HG02938 (cell line): ENCODE measurements around the gene RNU7-1.

Source experiments
- ATAC-seq: cut with Tn5 transposase; IDR thresholded peaks from one replicate; pipeline ENCODE4 v1.9.1; 2021; ENCODE audit warnings: mild to moderate bottlenecking, moderate library complexity; ENCODE audit not compliant: unreplicated experiment

Gene RNU7-1

DNA sequence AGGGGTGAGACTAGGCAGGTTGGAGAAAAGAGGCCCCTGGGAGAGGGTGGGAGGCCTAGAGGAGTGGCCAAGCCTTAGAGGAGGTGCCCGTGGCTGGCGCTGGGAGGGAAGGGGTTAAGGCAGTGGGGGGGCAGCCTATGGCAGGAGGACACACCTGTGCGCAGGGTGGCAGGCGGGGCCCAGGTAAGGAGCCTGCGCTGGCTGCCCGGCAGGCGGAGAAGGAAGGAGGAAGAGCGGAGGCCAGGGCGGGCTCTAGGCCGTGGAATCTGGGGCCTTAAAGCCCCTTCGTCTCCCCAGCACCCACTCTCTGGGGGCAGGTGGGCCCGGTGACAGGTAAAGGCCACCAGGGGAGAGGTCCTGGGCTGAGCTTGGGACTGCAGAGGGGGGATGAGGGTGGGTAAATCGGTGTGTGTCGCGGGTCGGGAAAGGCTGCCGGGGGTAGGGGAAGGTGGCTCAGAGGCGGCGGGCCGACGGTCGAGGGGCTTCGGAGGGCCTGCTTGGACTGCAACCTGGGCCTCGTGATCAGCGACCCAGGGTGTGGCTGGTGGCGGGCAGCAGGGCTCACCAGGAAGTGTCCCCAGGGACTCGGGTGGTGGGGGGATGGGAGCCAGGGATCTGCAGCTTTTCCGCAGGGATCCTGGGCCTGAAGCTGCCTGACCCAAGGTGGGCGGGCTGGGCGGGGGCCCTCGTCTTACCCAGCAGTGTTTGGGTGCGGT, 19.6 kb downstream of the RNU7-1 start:
- no peak for ATAC-seq

DNA sequence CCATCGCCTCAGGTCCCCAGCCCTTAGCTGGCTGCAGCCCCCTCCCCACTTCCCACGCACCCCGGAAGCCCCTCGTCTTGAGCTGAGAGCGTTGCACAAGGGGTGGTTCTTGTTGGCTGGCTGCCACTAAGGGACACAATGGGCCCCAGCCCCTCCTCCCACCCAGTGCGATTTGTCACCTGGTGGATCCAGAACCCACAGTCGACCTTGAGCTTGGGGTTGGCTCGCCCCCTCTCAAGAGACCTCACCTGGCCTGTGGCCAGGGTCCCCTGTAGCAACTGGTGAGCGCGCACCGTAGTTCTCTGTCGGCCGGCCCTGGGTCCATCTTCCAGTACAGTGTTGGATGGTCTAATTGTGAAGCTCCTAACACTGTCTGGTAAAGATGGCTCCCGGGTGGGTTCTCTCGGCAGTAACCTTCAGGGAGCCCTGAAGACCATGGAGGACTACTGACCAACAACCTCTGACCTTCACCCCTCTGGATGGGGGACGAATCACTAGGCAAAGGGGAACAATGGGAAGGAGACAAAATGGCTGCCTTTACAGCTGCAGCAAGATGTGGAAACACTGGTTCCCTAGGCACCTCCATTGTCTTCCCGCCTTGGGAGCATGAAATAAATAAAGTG, 20.3 kb downstream of the RNU7-1 start:
- no peak for ATAC-seq

DNA sequence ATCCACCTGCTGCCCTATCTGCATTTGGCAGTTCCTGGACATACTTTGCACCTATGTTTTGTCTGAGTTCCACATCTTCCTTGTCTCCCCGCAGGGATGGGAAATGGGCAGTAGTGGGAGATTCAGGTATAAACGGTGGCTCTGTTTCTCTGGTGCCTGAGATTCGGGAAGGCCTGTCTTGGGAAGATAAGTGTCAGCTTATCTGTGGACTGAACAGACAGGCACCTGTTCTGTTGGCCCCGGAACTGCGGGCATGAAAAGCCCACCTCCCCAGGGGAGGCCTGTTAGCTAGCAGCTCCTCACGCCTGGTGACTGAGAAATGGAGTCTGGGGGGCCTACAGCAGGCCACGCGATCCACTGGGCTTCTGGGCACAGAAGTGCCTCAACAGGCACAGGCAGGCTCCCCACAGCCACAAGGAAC, 21.0 kb downstream of the RNU7-1 start:
- ATAC-seq, result no peak

DNA sequence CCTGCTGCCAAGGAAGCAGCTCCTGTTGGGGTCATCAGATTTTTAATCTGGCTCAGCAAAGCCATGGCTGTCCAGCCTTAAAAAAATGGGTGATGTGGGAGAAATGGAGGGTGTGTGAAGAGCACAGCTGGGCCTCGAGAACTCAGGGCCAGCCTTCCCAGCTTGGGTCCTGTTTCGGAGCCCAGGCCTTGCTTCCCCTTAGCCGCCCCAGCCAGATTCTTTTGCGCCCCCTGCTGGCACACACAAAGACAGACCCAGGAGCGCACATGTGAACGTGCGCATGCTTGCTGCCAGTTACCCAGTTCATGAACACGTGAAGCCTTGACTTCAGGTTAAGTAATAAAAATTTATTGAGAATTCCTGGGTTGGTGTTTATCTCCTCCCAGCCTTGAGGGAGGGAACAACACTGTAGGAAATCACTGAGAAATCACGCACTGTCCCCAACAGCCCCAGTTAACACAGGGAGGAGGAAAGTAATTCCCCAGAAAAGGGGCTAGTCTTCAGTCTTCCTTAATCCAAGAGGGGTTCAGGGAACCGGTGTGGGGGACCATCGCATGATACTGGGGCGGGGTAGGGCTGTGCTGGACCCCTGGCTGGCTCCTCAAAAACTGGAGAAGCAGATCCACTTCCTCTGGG, 21.5 kb downstream of the RNU7-1 start:
- ATAC-seq, result no peak

DNA sequence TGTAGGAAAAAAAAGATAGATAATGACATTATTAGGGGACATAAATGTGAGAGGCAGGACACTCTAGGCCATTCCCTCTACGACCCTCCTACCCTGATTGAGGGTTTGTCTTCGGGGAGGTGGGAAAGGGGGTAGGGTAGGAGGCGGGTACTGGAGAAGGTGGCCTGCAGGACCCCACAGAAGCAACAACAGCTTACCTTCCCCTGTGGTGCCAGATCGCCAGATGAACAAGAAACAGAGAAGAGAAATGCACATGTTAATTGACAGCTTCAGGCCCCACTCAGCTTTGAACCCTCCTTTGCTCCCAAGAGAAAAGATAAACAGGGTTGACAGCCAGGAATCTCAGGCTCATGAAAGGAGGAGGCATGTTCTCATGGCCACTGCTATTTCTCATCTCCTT, 22.1 kb downstream of the RNU7-1 start:
- no peak for ATAC-seq

DNA sequence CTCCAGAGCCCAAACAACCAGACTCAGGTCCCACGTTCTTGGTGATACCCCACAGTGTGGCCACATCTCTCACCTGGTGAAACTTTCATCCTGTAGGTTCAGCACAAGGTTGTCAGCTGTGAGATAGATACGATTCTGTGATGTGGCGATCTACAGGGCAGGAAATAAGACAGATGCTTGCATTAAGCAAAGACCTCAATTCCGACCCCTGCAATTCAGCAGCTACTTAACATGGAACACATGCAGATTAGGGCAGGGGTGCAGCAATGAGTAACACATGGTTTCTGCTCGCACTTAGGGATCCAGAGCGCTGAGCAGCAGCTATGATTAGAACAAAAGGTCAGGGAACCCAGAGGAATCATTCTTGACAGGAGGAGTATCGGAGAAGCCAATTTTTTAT, 22.7 kb downstream of the RNU7-1 start:
- ATAC-seq, result no peak

DNA sequence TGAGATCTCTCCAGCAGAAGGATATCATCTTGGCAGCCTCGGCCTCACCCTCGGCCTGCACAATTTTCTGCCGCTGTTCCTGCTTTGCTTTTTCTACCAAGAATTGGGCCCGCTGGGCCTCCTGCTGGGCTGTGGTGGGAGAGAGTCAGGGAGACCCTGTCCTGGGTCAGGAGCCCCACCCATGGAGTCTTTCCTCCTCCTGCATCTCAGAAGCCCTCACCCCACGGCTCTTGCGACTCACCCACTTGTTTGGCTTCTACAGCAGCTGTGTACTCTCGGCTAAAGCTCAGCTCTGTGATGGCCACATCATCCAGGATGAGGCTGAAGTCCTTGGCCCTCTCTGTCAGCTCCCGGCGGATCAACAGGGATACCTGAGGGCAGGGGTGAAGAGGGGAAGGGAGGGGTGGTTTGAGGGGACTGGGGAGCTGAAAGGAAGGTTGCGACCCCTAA, 24.1 kb downstream of the RNU7-1 start:
- no peak for ATAC-seq

DNA sequence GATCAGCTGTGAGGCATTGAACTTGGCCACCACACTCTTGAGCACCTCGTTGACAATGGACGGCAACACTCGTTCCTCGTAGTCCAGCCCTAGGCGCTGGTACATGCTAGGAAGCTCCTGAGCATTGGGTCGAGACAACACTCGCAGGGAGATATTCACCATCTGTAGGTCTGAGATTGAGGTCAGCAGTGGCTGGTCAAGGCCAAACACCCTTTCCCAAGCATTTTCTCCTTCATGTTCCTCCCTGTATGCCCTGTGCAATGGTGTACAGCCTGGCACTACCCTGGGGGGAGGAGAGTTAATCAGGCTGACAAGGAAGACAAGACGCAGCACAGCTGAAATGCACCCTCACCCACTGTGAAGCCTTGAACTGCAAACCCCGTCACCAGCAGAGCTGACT, 24.8 kb downstream of the RNU7-1 start:
- ATAC-seq, result no peak

DNA sequence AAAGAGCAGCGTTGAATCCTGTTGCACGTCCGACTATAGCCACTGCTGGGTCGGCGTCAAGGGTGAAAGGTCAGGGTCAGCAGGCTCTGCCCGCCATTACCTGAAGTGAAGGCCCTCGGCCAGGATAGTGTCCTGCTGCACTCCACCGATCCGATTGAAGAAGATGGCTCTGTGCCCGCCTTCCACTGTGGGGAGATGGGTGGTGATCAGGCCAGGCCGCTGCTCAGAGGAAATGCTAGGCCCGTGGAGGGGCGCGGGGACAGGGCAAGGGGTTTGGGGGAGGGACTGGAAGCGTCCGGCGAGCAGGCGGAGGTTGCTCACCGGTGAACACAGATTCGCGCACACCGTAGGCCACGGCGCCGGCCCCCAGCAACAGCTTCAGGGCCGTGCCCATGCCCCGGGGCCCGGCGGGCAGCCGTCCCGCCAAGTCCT, 26.5 kb downstream of the RNU7-1 start:
- ATAC-seq, result peak; percentile 16

DNA sequence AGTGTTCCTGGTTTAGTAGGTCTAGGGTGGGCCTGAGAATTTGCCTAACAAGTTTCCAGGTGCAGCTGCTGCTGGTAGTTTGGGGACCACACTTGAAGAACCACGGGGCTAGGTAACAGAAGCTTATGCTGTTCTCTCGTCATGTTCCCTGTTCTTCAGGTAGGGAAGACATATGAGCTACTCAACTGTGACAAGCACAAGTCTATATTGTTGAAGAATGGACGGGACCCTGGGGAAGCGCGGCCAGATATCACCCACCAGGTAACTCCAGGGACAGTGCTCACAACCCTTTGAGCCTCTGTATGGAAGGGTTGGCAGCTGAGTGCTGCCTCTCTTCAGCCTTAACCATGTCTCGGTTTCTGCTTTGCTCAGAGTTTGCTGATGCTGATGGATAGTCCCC, 30.6 kb downstream of the RNU7-1 start:
- ATAC-seq, result no peak

DNA sequence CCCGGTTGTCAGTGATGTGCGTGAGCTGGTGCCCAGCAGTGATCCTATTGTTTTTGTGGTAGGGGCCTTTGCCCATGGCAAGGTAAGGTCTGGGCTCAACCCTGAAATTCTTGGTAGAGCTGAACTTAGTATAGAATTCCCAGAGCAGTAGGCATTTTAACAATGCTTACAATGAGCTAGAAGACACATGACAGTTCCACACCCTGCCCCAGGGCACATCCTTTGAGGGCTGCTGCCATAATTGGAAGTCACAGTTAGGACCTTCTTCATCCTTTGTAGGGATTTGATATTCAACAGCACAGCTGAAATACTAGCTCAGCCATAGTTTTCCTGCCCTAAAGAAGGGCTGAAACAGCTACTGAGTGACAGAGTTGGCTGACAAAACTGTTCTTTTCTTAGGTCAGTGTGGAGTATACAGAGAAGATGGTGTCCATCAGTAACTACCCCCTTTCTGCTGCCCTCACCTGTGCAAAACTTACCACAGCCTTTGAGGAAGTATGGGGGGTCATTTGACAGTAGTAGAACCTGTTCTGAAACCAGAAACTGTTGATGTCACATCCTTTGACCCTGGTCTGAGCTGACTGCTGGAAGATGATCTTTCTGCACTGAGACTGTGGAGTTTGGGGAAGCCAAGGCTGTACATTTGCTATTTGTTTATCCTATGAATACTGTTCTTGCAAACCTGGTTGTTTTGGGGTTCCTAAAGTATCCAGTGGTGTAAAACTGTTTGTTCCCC, 31.8 kb downstream of the RNU7-1 start:
- ATAC-seq, result no peak

DNA sequence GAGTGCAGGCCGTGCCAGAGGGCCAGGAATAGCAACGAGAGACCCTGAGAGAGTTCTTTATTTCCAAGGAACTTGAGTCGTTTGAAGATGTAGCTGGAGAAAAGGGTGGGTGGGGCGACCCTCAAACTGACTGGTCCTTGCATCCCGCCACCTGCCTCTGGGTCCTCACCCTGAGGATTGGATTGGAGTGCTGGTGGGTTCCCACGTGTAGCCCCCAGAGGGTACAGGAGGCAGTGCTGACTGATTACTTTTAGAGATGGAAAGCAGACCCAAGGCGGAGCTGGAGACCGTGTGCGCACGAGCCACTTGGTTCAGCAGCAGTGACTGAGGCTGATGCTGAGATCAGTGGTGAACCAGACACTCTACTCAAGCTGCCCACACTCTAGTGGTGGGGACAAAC, 34.0 kb downstream of the RNU7-1 start:
- no peak for ATAC-seq

DNA sequence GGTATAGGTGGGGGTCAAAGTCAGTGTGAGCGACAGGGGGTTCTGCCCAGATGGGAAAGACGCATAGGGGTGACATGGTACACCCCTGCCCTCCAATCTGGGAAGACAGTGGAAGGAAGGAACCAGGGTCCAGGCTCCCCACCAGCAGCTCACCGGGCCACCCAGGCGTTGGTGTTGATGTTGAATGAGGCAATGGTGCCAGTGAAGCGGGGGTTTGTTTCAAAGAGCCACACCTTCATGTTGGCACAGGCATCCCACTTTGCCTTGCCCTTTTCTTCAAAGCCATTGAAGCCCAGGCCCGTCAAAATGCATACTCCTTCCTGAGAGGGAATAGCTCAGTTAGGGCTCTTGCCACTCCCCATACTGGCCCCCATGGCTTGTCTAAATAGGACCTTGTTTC, 34.6 kb downstream of the RNU7-1 start:
- no peak for ATAC-seq

DNA sequence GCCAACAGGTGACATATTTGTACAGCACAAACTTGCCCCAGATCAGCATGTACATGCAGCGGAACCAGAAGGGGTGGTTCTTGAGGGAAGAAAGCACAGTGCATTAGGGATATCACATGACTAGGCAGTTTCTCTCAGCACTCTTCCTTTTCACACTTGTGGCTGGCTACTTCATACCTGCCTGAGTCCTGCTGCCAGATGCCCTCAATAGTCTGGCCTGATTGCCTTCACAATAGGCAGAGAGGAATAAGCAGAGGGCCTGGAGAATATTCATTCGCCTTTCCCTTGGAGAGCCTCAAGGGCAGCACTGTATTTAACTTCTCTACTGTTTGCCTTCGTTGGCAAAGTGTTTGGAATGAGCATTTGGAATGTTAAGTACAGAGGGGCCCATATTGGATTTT, 35.0 kb downstream of the RNU7-1 start:
- no peak for ATAC-seq

DNA sequence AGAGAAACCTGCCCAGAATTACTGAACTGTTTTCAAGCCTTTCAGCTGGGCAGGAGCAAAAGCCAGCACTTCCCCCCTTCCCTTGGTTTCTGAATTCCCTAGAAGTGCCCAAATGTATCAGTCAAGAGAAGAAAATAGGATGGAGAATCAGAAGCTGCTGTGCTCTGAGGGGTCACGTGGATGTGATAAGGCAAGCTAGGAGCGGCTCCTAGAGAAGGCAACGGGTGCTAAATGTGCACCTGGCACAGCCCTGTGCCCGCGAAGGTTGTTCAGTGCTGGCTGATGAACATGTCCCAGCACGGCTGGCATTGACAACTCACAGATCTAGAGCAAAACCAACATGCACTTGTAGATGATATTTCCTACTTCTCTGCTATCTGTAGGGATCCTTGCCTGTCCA, 35.4 kb downstream of the RNU7-1 start:
- no peak for ATAC-seq

DNA sequence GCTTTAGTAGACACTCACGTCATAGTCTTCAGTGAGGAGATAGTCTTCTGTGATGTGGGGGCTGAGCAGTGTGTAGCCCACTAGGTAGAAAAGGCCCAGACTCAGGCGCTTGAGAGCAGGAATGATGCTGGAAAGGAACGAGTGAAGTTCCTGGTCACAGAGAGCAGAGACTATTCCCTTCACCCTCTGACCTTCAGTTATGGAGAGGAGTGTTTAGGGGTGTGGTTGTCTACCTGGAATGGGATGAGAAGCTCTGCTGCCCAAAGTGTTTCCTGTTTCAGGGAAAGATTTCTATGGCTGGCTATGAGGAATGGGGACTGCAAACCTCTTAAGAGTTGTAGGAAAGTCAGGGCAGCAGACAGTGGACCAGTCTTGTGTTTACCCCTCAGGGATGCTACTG, 35.8 kb downstream of the RNU7-1 start:
- ATAC-seq, result no peak

DNA sequence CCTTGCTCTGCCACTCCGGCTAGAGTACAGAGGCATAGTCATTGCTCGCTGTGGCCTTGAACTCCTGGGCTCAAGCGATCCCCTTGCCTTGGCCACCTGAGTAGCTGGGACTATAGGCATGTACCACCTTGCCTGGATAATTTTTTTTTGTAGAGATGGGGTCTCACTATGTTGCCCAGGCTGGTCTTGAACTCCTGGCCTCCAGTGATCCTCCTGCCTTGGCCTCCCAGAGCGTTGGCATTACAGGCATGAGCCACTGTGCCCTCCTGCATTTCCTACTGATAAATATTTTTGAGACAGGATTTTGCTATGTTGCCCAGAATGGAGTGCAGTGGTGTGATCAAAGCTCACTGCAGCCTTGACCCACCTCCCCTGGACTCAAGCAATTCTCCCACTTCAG, 36.5 kb downstream of the RNU7-1 start:
- no peak for ATAC-seq

DNA sequence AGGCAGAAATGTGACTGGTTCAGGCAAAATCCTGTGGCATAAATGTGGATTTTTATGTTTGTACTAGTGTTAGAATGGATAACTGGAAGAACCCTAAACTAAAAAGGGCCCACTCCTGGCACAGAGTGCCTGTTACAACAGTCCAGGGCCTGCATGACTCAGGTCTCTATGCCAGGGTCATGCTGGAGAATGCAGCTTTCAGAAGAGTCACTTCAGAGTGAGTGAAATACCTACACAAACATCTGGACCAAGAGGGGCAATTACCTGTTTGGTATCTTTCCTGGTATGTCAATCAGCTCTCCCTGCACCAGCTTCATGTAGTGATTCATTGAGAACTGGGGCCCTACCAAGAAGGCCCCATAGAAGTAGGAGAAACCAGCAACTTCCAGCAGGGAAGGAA, 37.1 kb downstream of the RNU7-1 start:
- no peak for ATAC-seq

DNA sequence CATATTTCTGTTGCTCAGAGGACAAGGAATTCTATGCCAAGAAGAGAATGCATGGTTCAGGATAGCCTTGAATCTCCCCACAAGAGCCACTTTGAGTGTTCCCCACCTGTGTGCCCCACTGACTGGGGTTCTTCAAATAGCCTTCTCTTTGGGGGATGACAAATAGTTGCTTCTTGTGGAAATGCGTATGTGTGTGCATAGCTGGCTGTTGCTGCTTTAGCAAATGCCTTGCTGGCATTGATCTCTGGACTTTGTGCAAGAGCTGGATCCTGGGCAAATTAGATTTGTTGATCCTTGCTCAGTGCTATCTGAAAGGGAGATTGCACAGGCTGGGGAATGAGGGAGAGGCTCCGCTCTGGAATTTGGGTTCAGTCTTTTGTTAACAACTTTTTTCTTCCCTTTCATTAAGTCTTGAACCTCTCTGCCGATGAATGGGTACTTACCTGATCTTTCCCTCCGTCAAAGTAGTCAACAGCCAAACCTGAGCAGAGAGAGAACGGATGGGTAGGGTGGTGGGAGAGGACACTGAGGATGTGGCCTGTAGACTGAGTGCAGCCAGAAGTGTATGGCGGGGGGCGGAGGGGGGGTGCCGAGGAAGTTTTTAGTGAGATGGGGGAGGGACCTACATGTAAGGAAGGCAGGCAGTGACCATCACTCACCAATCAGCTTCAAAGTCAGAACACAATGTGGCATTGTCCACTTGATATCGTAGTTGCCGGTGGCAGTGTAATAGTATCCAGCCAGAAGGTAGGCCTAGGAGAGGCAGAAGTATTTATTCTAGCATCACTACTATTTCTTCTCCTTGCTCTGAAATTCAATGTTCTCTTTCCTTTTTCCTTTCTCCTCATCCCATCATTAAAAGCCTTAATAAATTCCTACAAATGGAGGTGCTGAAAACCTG, 37.8 kb downstream of the RNU7-1 start:
- no peak for ATAC-seq

DNA sequence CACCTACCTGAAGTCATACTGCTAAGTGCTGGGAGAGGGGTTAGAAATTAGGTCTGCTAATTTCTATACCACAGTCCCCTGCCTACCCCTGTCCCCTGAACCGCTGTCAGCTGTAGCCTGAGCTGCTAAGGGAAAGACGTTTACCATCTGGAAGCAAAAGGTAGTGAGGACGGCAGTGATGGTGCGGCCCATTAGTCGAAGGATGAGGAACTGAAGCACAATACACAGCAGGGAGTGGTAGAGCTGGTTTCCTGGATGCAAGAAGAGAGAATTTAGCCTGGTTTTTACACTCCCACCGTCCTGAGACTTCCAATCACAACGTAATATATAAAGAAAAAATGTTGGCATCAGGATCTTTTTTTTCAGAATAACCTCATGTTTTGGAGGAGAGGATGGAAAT, 38.9 kb downstream of the RNU7-1 start:
- no peak for ATAC-seq
